Osteoblast (primary cell): Measurements from ENCODE around the gene ANKRD40. TPM values are rescaled to one million over a fixed set of nuclear protein-coding genes. Genes with fewer than 3 reads are reported as not detected.

Experiments used
- DNase-seq: peaks from one replicate; pipeline ENCODE4 v3.0.0; 2011; ENCODE audit warnings: low spot score, mixed read lengths; ENCODE audit not compliant: insufficient read length; ENCODE audit errors: missing footprints
- H2AFZ ChIP-seq: 2 replicates; pipeline ENCODE4 v1.6.0; 2011; ENCODE audit warnings: mild to moderate bottlenecking, low read length
- H3K27ac ChIP-seq: 2 replicates; pipeline ENCODE4 v1.5.1; 2011; ENCODE audit warnings: mild to moderate bottlenecking, low read depth, low read length, moderate library complexity
- H3K27me3 ChIP-seq: 2 replicates; pipeline ENCODE4 v1.6.0; 2012; ENCODE audit warnings: mild to moderate bottlenecking, control low read depth, inconsistent platforms, low read length, moderate library complexity; ENCODE audit not compliant: insufficient read depth
- H3K36me3 ChIP-seq: 2 replicates; pipeline ENCODE4 v1.5.1; 2011; ENCODE audit warnings: mild to moderate bottlenecking, low read length, control low read depth, moderate library complexity; ENCODE audit not compliant: insufficient read depth
- H3K4me1 ChIP-seq: 2 replicates; pipeline ENCODE4 v1.5.1; 2011; ENCODE audit warnings: mild to moderate bottlenecking, low read length, control low read depth, moderate library complexity; ENCODE audit not compliant: insufficient read depth
- H3K4me2 ChIP-seq: 2 replicates; pipeline ENCODE4 v1.6.0; 2011; ENCODE audit warnings: mild to moderate bottlenecking, low read length; ENCODE audit not compliant: insufficient read depth
- H3K4me3 ChIP-seq: fragments of 200-600 bp; sonication (generic); 3 replicates; pipeline ENCODE4 v1.5.1; 2012; ENCODE audit warnings: mild to moderate bottlenecking, low read length, inconsistent platforms; ENCODE audit not compliant: insufficient read depth
- H3K79me2 ChIP-seq: 2 replicates; pipeline ENCODE4 v1.6.0; 2012; ENCODE audit warnings: mild to moderate bottlenecking, low read length, control low read depth, inconsistent platforms; ENCODE audit not compliant: insufficient read depth
- H3K9me3 ChIP-seq: 2 replicates; pipeline ENCODE4 v1.5.1; 2011; ENCODE audit warnings: low read depth, low read length, control low read depth
- H4K20me1 ChIP-seq: 2 replicates; pipeline ENCODE4 v1.6.0; 2012; ENCODE audit warnings: mild to moderate bottlenecking, low read length, control low read depth; ENCODE audit not compliant: insufficient read depth
- total RNA-seq: library from RNA; depleted of rRNA; stranded (reverse); fragments of >200 nt; gene quantifications from 2 replicates; pipeline ENCODE4 v1.2.3, GENCODE V29; 2012
- TF ChIP-seq, protein P1 (sequence below): IDR thresholded peaks from 2 replicates; pipeline ENCODE4 v1.5.1; 2011; ENCODE audit warnings: mild to moderate bottlenecking, low read depth, low read length, moderate library complexity; ENCODE audit errors: extremely low read depth

The ANKRD40 gene
- total RNA-seq, 1 donor = 42.7 TPM

DNA sequence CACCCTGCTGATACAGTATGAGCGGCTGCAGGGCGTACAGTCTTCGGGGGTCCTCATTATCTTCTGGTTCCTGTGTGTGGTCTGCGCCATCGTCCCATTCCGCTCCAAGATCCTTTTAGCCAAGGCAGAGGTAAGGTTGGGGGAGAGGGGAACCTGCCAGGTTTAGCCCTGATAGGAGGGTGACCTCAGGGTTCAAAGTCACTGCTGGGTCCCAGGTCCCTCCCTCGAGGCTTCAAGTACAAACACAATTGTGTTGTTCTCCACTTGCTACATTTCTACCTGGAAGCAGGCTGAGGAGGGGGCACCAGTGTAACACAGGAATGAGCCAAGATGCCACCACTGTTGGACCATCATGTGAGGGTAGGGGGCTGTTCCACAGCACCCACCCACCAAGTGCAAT, 50.7 kb downstream of the ANKRD40 start:
- H2AFZ ChIP-seq = no peak overlapping the region
- TF ChIP-seq, protein P1, sequence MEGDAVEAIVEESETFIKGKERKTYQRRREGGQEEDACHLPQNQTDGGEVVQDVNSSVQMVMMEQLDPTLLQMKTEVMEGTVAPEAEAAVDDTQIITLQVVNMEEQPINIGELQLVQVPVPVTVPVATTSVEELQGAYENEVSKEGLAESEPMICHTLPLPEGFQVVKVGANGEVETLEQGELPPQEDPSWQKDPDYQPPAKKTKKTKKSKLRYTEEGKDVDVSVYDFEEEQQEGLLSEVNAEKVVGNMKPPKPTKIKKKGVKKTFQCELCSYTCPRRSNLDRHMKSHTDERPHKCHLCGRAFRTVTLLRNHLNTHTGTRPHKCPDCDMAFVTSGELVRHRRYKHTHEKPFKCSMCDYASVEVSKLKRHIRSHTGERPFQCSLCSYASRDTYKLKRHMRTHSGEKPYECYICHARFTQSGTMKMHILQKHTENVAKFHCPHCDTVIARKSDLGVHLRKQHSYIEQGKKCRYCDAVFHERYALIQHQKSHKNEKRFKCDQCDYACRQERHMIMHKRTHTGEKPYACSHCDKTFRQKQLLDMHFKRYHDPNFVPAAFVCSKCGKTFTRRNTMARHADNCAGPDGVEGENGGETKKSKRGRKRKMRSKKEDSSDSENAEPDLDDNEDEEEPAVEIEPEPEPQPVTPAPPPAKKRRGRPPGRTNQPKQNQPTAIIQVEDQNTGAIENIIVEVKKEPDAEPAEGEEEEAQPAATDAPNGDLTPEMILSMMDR = no peak
- no peaks in the 10 kb centered on the region for H4K20me1 ChIP-seq
- H3K27me3 ChIP-seq = no peaks in the 10 kb centered on the region
- no peak for DNase-seq
- no peak overlapping the region for H3K4me2 ChIP-seq
- H3K79me2 ChIP-seq = no peaks in the 10 kb centered on the region
- H3K4me1 ChIP-seq = peaks cover 23% of the 10 kb centered on the region
- no peak overlapping the region for H3K4me3 ChIP-seq
- H3K9me3 ChIP-seq = no peaks in the 10 kb centered on the region
- H3K36me3 ChIP-seq = peaks cover 11% of the 10 kb centered on the region
- H3K27ac ChIP-seq = no peak overlapping the region

DNA sequence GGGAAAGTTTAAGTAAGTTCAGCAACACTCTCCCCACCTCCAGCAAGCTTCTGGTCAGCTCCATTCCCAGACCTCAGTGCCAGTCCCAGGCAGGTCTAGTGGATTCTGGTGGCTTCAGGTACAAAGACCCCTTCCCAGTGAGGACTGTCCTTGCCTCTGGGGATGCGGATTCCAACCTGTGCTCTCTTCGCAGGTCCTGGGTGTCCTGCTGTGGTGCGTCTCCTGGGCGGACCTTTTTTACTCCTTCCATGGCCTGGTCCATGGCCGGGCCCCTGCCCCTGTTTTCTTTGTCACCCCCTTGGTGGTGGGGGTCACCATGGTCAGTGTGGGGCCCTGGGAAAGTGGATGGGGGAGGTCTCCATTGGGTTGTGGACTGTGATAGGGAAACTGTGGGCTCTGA, 51.2 kb downstream of the ANKRD40 start:
- peaks cover 18% of the 10 kb centered on the region for H3K4me1 ChIP-seq
- no peak for DNase-seq
- H3K4me2 ChIP-seq = no peak overlapping the region
- H3K36me3 ChIP-seq = peaks cover 11% of the 10 kb centered on the region
- H3K9me3 ChIP-seq = no peaks in the 10 kb centered on the region
- no peaks in the 10 kb centered on the region for H3K79me2 ChIP-seq
- TF ChIP-seq, protein P1 = no peak
- no peaks in the 10 kb centered on the region for H3K27me3 ChIP-seq
- H3K4me3 ChIP-seq = no peak overlapping the region
- no peak overlapping the region for H3K27ac ChIP-seq
- no peak overlapping the region for H2AFZ ChIP-seq
- H4K20me1 ChIP-seq = no peaks in the 10 kb centered on the region

DNA sequence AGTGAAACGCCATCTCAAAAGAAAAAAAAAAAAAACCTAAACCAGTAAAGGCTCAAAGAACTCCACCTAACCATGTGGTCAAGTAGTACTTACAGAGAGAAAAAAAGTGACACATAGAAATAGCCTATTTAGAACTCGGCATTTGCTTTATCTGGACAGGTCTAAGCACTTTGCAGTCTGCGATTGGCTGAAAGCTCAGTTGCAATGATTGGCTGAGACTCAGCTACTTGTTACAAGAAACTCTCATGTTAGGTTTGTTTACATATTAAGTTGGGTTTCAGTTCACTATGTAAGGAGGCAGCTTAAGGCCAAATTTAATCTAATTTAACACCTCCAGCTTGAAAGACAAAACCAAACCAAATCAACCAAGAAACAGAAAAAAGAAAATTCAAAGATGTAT, 54.0 kb downstream of the ANKRD40 start:
- H3K4me1 ChIP-seq = no peaks in the 10 kb centered on the region
- no peaks in the 10 kb centered on the region for H3K9me3 ChIP-seq
- H2AFZ ChIP-seq = no peak overlapping the region
- H3K36me3 ChIP-seq = peaks cover 11% of the 10 kb centered on the region
- no peak overlapping the region for H3K27ac ChIP-seq
- no peaks in the 10 kb centered on the region for H4K20me1 ChIP-seq
- H3K4me2 ChIP-seq = no peak overlapping the region
- H3K79me2 ChIP-seq = no peaks in the 10 kb centered on the region
- no peak for DNase-seq
- no peaks in the 10 kb centered on the region for H3K27me3 ChIP-seq
- TF ChIP-seq, protein P1 = no peak
- H3K4me3 ChIP-seq = no peak overlapping the region

DNA sequence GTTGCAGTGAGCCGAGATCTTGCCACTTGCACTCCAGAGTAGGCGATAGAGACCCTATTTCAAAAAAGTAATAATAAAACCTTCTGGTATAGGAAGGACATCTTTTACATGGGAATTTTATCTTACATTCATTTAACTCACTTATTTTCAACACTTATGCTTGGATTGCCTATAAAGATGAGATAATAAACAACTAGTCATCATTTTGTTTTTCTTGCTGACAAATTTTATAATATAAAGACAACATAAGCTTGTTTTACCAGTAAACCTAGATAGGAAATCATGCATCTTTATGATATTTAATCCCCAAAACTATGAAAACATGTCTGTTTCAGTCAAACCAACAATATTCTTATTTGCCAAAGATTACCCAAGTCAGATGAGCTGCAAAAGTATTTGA, 56.1 kb downstream of the ANKRD40 start:
- no peaks in the 10 kb centered on the region for H3K79me2 ChIP-seq
- DNase-seq = no peak
- H3K4me2 ChIP-seq = no peak overlapping the region
- peaks cover 5% of the 10 kb centered on the region for H3K36me3 ChIP-seq
- TF ChIP-seq, protein P1 = no peak
- no peak overlapping the region for H3K4me3 ChIP-seq
- H2AFZ ChIP-seq = no peak overlapping the region
- no peaks in the 10 kb centered on the region for H4K20me1 ChIP-seq
- H3K27me3 ChIP-seq = no peaks in the 10 kb centered on the region
- no peaks in the 10 kb centered on the region for H3K9me3 ChIP-seq
- no peak overlapping the region for H3K27ac ChIP-seq
- no peaks in the 10 kb centered on the region for H3K4me1 ChIP-seq
